ENCODE data around the gene HIVEP2. TPM values are rescaled to one million over a fixed set of nuclear protein-coding genes. Genes with fewer than 3 reads are reported as not detected.

Gene HIVEP2
- total and polyA plus RNA-seq, 2 experiments from 2014 or later, result 8.3 to 21.0 TPM

DNA sequence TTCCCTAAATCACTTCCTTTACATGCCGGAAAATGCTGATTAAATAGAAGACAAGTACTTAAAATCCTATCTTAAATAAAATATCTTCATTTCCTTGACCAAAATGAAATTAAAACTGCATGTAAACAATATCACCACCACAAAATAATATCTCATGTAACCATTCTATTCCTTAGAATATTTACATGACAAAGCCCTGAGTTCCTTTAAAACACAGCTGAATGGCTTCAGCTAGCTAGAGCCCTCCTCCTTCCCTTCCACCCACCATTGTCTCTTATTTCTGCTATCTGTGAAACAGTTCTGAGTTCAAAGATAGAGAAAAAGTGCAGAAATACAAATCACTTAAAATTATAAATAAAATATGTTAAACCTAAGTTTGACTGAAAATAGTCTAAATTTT is 103.1 kb downstream of the HIVEP2 start:
- Histone ChIP-seq H4K20me1 (ENCODE audit: insufficient read depth) (no peaks in the 10 kb centered on the region), H3K36me3 (ENCODE audit: low read depth) (no peaks in the 10 kb centered on the region), H3K4me3 (peak overlapping the region; percentile 60), H3K27me3 (replicated peaks; ENCODE audit: insufficient read depth) (no peaks in the 10 kb centered on the region), H3F3A (ENCODE audit: insufficient read depth) (peaks cover 83% of the 10 kb centered on the region), H3K27ac (peak overlapping the region; percentile 93), H3K4me2 (ENCODE audit: unreplicated experiment) (peak overlapping the region; percentile 80), H3K79me2 (ENCODE audit: insufficient read depth) (peaks cover 94% of the 10 kb centered on the region), H3K9ac (peak overlapping the region; percentile 70), H3K9me2 (ENCODE audit: insufficient read depth) (no peaks in the 10 kb centered on the region), H3K9me3 (ENCODE audit: low read depth) (no peaks in the 10 kb centered on the region), H2AFZ (no peak overlapping the region), H3K4me1 (ENCODE audit: insufficient read depth) (peaks cover 71% of the 10 kb centered on the region)
- in situ Hi-C loops (cut with MboI), result no loop called here
- no peak for TF ChIP-seq EZH2phosphoT487 (IDR thresholded peaks at IDR 0.05; ENCODE audit: insufficient read depth, low read depth)
- TF ChIP-seq EZH2 (IDR thresholded peaks at IDR 0.05; ENCODE audit: insufficient read depth, poor library complexity, severe bottlenecking), result no peak
- WGBS, 2 experiments (ENCODE audit: low coverage in 1 of 2, low lambda C conversion rate in 2 of 2, missing lambda C conversion rate in 2 of 2), result 97 to 100% methylated on average over 1 of the region's 1 CpG
- DNase-seq, result no peak

DNA sequence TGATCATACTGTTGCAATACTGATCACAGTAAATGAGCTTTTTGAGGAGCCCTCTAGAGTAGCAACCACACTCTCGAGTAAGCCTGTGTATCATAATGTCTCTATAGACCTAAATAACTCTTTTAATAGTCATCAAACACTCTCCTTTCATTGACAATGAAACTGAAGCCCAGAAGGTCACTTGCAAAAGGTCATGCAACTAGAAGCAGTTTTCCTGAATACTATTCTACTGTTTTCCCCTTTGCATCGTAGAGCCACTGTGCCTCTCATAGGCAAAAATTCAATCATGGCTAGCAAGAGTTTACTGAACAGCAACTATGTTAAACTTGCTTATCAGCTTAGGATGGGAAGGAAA is 105.3 kb downstream of the HIVEP2 start:
- H3K27ac ChIP-seq, result peak overlapping the region; percentile 32; the same call in 1 of the 2 replicates
- no peak for DNase-seq
- peaks cover 63% of the 10 kb centered on the region for H3F3A ChIP-seq (ENCODE audit: insufficient read depth)
- peaks cover 99% of the 10 kb centered on the region for H3K79me2 ChIP-seq (ENCODE audit: insufficient read depth)
- 58 to 64% methylated on average over 2 of the region's 2 CpGs for WGBS, 2 experiments (ENCODE audit: low coverage in 1 of 2, low lambda C conversion rate in 2 of 2, missing lambda C conversion rate in 2 of 2)
- no peaks in the 10 kb centered on the region for H3K9me2 ChIP-seq (ENCODE audit: insufficient read depth)
- TF ChIP-seq EZH2 (IDR thresholded peaks at IDR 0.05; ENCODE audit: insufficient read depth, poor library complexity, severe bottlenecking) (no peak), EZH2phosphoT487 (IDR thresholded peaks at IDR 0.05; ENCODE audit: insufficient read depth, low read depth) (no peak)
- peaks cover 49% of the 10 kb centered on the region for H3K4me1 ChIP-seq (ENCODE audit: insufficient read depth)
- no peak overlapping the region for H2AFZ ChIP-seq
- no peaks in the 10 kb centered on the region for H3K36me3 ChIP-seq (ENCODE audit: low read depth)
- no peak overlapping the region for H3K4me2 ChIP-seq (ENCODE audit: unreplicated experiment)
- H3K4me3 ChIP-seq, result no peak overlapping the region
- H4K20me1 ChIP-seq (ENCODE audit: insufficient read depth), result no peaks in the 10 kb centered on the region
- H3K9me3 ChIP-seq (ENCODE audit: low read depth), result no peaks in the 10 kb centered on the region
- in situ Hi-C loops (cut with MboI), result no loop called here
- H3K9ac ChIP-seq, result no peak overlapping the region
- no peaks in the 10 kb centered on the region for H3K27me3 ChIP-seq (replicated peaks; ENCODE audit: insufficient read depth)

DNA sequence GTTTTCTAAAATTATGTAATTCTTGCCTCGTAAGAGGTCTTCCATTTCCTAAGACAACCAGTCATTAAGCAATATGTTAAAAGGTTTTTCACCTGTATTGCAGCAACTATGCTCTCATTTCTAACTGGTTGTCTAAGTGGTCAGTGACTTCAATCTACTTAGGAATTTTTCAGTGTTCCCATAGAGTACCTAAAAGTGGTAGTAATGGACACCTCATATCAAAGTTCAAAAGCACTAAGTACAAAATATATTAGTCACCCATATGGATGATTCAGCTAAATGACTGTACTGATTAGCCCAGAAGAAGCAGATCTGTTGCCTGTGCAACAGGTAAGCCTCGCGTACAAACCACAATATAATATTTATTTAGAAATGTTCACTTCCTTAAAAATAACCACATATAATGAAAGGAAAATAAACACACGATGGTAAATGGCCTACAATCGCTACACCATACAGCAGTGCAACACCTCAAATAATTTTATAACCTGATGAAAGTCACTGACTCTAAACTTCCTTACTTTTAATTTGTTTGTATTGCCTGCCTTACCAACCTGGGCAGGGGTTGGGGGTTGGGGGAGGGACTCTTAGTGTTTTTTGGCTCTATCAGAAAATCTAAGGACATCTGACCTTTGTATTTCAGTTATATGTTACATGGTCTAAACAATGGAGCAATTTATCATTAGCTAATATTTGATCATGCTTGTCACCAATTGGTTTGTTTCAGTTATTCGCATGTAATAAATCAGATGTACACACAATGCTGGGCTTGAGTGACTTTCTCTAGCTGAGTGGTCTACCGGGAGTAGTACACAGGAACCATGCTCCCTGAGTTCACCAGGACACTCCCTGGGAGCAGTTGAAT is 105.9 kb downstream of the HIVEP2 start:
- Histone ChIP-seq H3K9me2 (ENCODE audit: insufficient read depth) (no peaks in the 10 kb centered on the region), H3K9me3 (ENCODE audit: low read depth) (no peaks in the 10 kb centered on the region), H4K20me1 (ENCODE audit: insufficient read depth) (no peaks in the 10 kb centered on the region), H3K4me3 (no peak overlapping the region), H2AFZ (no peak overlapping the region), H3K4me1 (ENCODE audit: insufficient read depth) (peaks cover 45% of the 10 kb centered on the region), H3K4me2 (ENCODE audit: unreplicated experiment) (no peak overlapping the region), H3K27ac (peak overlapping the region; percentile 32; the same call in 1 of the 2 replicates), H3K27me3 (replicated peaks; ENCODE audit: insufficient read depth) (no peaks in the 10 kb centered on the region), H3K9ac (no peak overlapping the region), H3K36me3 (ENCODE audit: low read depth) (no peaks in the 10 kb centered on the region), H3F3A (ENCODE audit: insufficient read depth) (peaks cover 57% of the 10 kb centered on the region), H3K79me2 (ENCODE audit: insufficient read depth) (peaks cover 99% of the 10 kb centered on the region)
- no peak for TF ChIP-seq EZH2 (IDR thresholded peaks at IDR 0.05; ENCODE audit: insufficient read depth, poor library complexity, severe bottlenecking)
- no peak for TF ChIP-seq EZH2phosphoT487 (IDR thresholded peaks at IDR 0.05; ENCODE audit: insufficient read depth, low read depth)
- in situ Hi-C loops (cut with MboI), result no loop called here
- DNase-seq, result peak; percentile 53
- 88 to 95% methylated on average over 7 of the region's 7 CpGs for WGBS, 2 experiments (ENCODE audit: low coverage in 1 of 2, low lambda C conversion rate in 2 of 2, missing lambda C conversion rate in 2 of 2)

DNA sequence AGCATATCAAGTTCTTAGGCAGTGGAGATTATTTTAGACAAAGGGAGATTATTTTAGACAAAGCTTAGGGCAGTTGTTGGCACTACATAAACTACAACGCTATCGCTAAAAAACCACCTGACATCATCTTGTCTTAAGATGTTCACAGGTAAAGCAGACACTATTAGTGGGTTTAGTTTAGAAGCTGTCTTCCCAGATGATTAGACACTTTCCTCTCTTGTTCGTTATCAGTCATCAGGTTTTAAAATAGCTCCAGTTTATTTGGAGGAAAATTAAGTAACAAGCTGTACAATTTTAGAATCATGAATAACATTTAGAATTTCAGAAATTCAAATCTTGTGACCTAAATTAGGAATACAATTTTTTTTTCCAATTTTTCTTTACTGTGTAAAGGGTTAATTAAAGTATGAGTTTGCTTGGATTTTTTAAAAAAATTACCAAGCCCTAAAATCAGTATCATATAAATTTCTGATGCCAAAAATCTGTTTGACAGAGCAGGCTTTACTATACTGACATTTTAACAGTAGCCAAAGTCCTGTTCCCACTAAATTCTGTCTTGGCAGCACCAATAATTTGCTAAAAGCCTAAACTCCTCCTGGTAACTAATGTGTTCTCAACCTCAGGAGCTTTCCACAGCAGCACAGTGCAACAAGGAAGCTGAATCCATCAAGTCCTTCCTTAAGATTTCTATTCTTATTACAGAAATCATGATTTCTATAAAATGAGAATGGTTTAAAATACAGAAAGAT is 109.0 kb downstream of the HIVEP2 start:
- H2AFZ ChIP-seq, result no peak overlapping the region
- no peak overlapping the region for H3K4me3 ChIP-seq
- TF ChIP-seq EZH2phosphoT487 (IDR thresholded peaks at IDR 0.05; ENCODE audit: insufficient read depth, low read depth), result no peak
- TF ChIP-seq EZH2 (IDR thresholded peaks at IDR 0.05; ENCODE audit: insufficient read depth, poor library complexity, severe bottlenecking), result no peak
- no peak overlapping the region for H3K27ac ChIP-seq
- H3K4me1 ChIP-seq (ENCODE audit: insufficient read depth), result peaks cover 36% of the 10 kb centered on the region
- no peaks in the 10 kb centered on the region for H4K20me1 ChIP-seq (ENCODE audit: insufficient read depth)
- H3K27me3 ChIP-seq (replicated peaks; ENCODE audit: insufficient read depth), result no peaks in the 10 kb centered on the region
- no peaks in the 10 kb centered on the region for H3K9me3 ChIP-seq (ENCODE audit: low read depth)
- H3K9ac ChIP-seq, result no peak overlapping the region
- WGBS, 2 experiments (ENCODE audit: low coverage in 1 of 2, low lambda C conversion rate in 2 of 2, missing lambda C conversion rate in 2 of 2), result 86 to 93% methylated on average over 3 of the region's 3 CpGs
- peaks cover 91% of the 10 kb centered on the region for H3K79me2 ChIP-seq (ENCODE audit: insufficient read depth)
- H3F3A ChIP-seq (ENCODE audit: insufficient read depth), result peaks cover 47% of the 10 kb centered on the region
- H3K4me2 ChIP-seq (ENCODE audit: unreplicated experiment), result no peak overlapping the region
- in situ Hi-C loops (cut with MboI), result no loop called here
- H3K9me2 ChIP-seq (ENCODE audit: insufficient read depth), result no peaks in the 10 kb centered on the region
- no peak for DNase-seq
- no peaks in the 10 kb centered on the region for H3K36me3 ChIP-seq (ENCODE audit: low read depth)
